Loucy (cell line): Measurements from ENCODE around the gene ZNF91.

Source experiments
- H2AFZ ChIP-seq: fragments of 200-600 bp; sonication (generic); 2 replicates; pipeline ENCODE4 v1.6.0; 2016; ENCODE audit warnings: antibody characterized with exemption, mild to moderate bottlenecking, low read length, moderate library complexity
- H3F3A ChIP-seq: fragments of 200-600 bp; 2 replicates; pipeline ENCODE4 v1.6.0; 2016; ENCODE audit warnings: antibody characterized with exemption, low read depth, mild to moderate bottlenecking
- H3K27me3 ChIP-seq: fragments of 200-600 bp; sonication (generic); 2 replicates; pipeline ENCODE4 v1.6.1; 2014; ENCODE audit warnings: low read length, mild to moderate bottlenecking; ENCODE audit not compliant: insufficient read depth, poor library complexity, severe bottlenecking
- H3K36me3 ChIP-seq: fragments of 200-600 bp; sonication (generic); 2 replicates; pipeline ENCODE4 v1.6.1; 2016; ENCODE audit warnings: low read length; ENCODE audit not compliant: insufficient read depth
- H3K4me1 ChIP-seq: fragments of 200-600 bp; sonication (generic); 2 replicates; pipeline ENCODE4 v1.5.1; 2014; ENCODE audit warnings: low read length, mild to moderate bottlenecking; ENCODE audit not compliant: insufficient read depth, poor library complexity, severe bottlenecking
- H3K4me2 ChIP-seq: fragments of 200-600 bp; sonication (generic); 2 replicates; pipeline ENCODE4 v1.6.0; 2014; ENCODE audit warnings: antibody characterized with exemption, low read length, low read depth, mild to moderate bottlenecking; ENCODE audit not compliant: poor library complexity, severe bottlenecking
- H3K4me3 ChIP-seq: fragments of 200-600 bp; sonication (generic); 2 replicates; pipeline ENCODE4 v1.5.1; 2014; ENCODE audit warnings: low read length, mild to moderate bottlenecking, mixed read lengths; ENCODE audit not compliant: poor library complexity, severe bottlenecking
- H3K79me2 ChIP-seq: fragments of 200-600 bp; sonication (generic); 2 replicates; pipeline ENCODE4 v1.6.1; 2014; ENCODE audit warnings: low read length; ENCODE audit not compliant: insufficient read depth
- H3K9ac ChIP-seq: fragments of 200-600 bp; sonication (generic); 2 replicates; pipeline ENCODE4 v1.6.0; 2014; ENCODE audit warnings: mild to moderate bottlenecking, low read depth, low read length, moderate library complexity; ENCODE audit not compliant: poor library complexity, severe bottlenecking
- H3K9me2 ChIP-seq: fragments of 200-600 bp; sonication (generic); replicated peaks from 2 replicates; pipeline ENCODE4 v1.6.1; 2016; ENCODE audit warnings: low read depth, low read length, mixed read lengths
- H3K9me3 ChIP-seq: fragments of 200-600 bp; sonication (generic); 2 replicates; pipeline ENCODE4 v1.6.1; 2014; ENCODE audit warnings: mild to moderate bottlenecking, antibody characterized with exemption, low read length, low read depth; ENCODE audit not compliant: insufficient read depth
- H4K20me1 ChIP-seq: fragments of 200-600 bp; sonication (generic); 2 replicates; pipeline ENCODE4 v1.6.0; 2014; ENCODE audit warnings: antibody characterized with exemption, low read length, mild to moderate bottlenecking; ENCODE audit not compliant: insufficient read depth, poor library complexity, severe bottlenecking
- EZH2phosphoT487 ChIP-seq: fragments of 200-600 bp; IDR thresholded peaks from 2 replicates; pipeline ENCODE4 v1.6.1; 2018; ENCODE audit warnings: antibody characterized with exemption, mild to moderate bottlenecking, moderate library complexity, borderline replicate concordance
- TF ChIP-seq, protein P1 (sequence below): fragments of 200-600 bp; sonication (generic); conservative IDR thresholded peaks from 2 replicates; pipeline ENCODE4 v1.5.1; 2014; ENCODE audit warnings: mild to moderate bottlenecking, antibody characterized with exemption, low read length

ZNF91 gene

DNA sequence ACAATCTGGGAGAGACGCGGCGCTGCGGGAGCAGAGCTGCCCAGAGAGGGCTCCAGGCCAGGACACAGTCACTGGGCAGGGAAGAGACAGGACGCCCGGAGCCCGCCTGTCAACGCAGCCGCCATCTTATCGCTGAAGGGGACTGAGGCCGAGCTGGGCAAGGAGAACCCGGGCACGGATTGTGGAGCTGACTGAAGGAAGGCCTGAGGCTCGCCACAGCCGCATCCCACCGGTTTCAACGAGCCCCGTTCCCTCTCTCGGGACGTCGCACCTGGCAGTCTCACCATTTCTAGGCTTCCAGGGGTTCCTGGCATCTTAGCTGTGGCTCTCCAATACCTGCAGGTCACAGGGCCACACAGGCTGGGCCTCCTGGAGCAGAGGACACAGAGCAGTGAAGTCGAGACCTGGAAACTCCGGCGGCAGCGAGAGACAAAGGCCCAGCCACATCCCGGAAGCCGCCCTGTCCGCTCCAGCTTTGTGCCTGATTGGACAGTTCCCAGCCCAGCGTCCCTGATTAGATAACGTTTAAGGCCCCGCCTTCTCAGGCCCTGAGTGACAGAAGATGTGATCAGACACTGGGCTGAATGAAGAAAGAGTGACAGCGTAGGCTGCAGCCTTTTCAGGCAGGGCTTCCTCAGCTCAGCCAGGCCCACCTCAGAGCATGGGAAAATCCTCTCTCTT is at the start of gene ZNF91:
Gene ZNF91 (minus strand): TSS at position 431 of the 681 bp plus-strand sequence. CDS start 117 bp downstream, at position 314.
- Histone ChIP-seq H3K9me2 (no peaks in the 10 kb centered on the region), H4K20me1 (peaks cover 37% of the 10 kb centered on the region), H3K36me3 (no peaks in the 10 kb centered on the region), H3K9ac (peak within 1 kb of the TSS; percentile 97), H3K4me2 (peak within 1 kb of the TSS; percentile 98), H3K9me3 (no peaks in the 10 kb centered on the region), H3K4me1 (peaks cover 28% of the 10 kb centered on the region), H3K4me3 (peak within 1 kb of the TSS; percentile 97), H3K27me3 (peaks cover 4% of the 10 kb centered on the region), H3K79me2 (peaks cover 47% of the 10 kb centered on the region), H3F3A (no peaks in the 10 kb centered on the region), H2AFZ (peak within 1 kb of the TSS; percentile 71)
- TF ChIP-seq EZH2phosphoT487 = no peak
- TF ChIP-seq, protein P1, sequence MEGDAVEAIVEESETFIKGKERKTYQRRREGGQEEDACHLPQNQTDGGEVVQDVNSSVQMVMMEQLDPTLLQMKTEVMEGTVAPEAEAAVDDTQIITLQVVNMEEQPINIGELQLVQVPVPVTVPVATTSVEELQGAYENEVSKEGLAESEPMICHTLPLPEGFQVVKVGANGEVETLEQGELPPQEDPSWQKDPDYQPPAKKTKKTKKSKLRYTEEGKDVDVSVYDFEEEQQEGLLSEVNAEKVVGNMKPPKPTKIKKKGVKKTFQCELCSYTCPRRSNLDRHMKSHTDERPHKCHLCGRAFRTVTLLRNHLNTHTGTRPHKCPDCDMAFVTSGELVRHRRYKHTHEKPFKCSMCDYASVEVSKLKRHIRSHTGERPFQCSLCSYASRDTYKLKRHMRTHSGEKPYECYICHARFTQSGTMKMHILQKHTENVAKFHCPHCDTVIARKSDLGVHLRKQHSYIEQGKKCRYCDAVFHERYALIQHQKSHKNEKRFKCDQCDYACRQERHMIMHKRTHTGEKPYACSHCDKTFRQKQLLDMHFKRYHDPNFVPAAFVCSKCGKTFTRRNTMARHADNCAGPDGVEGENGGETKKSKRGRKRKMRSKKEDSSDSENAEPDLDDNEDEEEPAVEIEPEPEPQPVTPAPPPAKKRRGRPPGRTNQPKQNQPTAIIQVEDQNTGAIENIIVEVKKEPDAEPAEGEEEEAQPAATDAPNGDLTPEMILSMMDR = no peak

DNA sequence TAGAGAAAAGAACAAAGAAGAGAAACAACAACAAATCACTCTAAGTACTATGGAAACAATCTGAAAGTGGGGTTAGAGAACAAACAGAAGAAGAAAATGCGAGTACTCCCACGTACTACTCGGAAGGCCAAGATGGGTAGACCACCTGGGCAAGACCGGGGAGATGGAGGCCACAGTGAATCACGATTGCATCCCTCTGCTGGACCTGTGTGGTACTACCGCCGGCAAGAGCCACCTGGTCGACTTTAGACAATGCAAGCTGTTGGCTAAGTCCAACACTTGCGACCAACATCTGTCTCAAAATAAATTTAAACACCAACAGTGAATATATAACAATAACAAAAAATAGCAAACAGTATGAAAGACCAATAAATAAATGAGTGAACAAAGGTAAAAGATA is 45.5 kb upstream of the ZNF91 start:
- no peaks in the 10 kb centered on the region for H3K4me1 ChIP-seq
- H3F3A ChIP-seq = no peaks in the 10 kb centered on the region
- H3K9ac ChIP-seq = no peak overlapping the region
- no peaks in the 10 kb centered on the region for H3K9me2 ChIP-seq
- H3K4me2 ChIP-seq = no peak overlapping the region
- no peak overlapping the region for H3K4me3 ChIP-seq
- H3K79me2 ChIP-seq = no peaks in the 10 kb centered on the region
- no peak overlapping the region for H2AFZ ChIP-seq
- no peaks in the 10 kb centered on the region for H3K36me3 ChIP-seq
- no peaks in the 10 kb centered on the region for H3K27me3 ChIP-seq
- H3K9me3 ChIP-seq = peaks cover 9% of the 10 kb centered on the region; the same call in 1 of the 2 replicates
- no peaks in the 10 kb centered on the region for H4K20me1 ChIP-seq
- TF ChIP-seq EZH2phosphoT487 = no peak
- TF ChIP-seq, protein P1 = peak; percentile 55

DNA sequence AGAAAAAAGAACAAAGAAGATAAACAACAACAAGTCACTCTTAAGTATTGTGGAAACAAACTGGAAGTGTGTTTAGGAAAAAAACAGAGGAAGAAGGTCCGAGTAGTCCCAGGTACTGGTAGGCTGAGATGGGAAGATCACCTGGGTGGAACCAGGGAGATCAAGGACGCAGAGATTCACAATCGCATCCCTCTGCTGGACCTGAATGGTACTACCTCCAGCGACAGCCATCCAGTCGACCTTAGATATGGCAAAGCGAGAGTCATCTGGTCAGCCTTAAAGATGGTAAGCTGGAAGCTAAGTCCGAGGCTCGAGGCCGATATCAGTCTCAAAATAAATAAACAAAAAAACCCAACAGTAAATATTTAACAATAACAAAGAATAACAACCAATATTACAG is 44.9 kb upstream of the ZNF91 start:
- Histone ChIP-seq H3K79me2 (no peaks in the 10 kb centered on the region), H3K27me3 (no peaks in the 10 kb centered on the region), H3K9me2 (no peaks in the 10 kb centered on the region), H3K9me3 (peaks cover 9% of the 10 kb centered on the region; the same call in 1 of the 2 replicates), H2AFZ (no peak overlapping the region), H3K4me3 (no peak overlapping the region), H3K4me1 (no peaks in the 10 kb centered on the region), H4K20me1 (no peaks in the 10 kb centered on the region), H3F3A (no peaks in the 10 kb centered on the region), H3K9ac (no peak overlapping the region), H3K36me3 (no peaks in the 10 kb centered on the region), H3K4me2 (no peak overlapping the region)
- no peak for TF ChIP-seq EZH2phosphoT487
- TF ChIP-seq, protein P1 = no peak; the same call in 1 of the 2 replicates
